Ovary (tissue), 3 donors: ENCODE results near the gene RNPEP.

ENCODE experiments used
- EP300 ChIP-seq: sonication (generic); formaldehyde crosslinking; IDR thresholded peaks from one replicate; pipeline ENCODE4 v1.6.1; 2017; ENCODE audit warnings: antibody characterized with exemption
- POLR2A ChIP-seq: fragments of 450-650 bp; IDR thresholded peaks from one replicate; pipeline ENCODE4 v1.6.1; 2017; ENCODE audit warnings: antibody characterized with exemption, mild to moderate bottlenecking, moderate library complexity
- TF ChIP-seq, protein P1 (sequence below), 3 donors: fragments of 450-650 bp in 2 of 3; fragments of 200-600 bp in 1 of 3; IDR thresholded peaks; one replicate each; pipeline versions ENCODE4 v1.5.1 to v1.8.0; 2016 to 2022; ENCODE audit warnings: antibody characterized with exemption in 3 of 3, mild to moderate bottlenecking in 1 of 3
- donor health status: DM: no; HTN: no; CAD: no.

DNA sequence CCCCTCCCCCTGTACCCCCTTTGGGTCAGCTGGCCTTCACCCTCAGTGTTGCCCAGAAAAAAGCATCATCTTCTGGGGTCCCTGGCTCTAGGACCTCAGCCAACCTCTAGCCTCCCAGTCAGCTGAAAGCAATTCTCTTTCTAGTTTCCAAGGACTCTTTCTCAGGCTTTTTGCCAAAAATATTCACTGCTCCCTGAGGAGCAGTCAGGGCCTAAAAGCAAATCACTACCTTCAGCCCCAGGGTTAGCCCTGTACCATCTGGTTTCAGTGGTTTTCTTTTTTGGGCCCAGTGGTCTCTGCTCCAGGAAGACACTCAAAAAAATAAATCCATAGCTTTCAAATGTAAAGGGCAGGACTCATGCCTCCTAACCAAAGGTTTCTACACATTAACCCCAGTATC lies 33.0 kb upstream of the RNPEP start:
- TF ChIP-seq, protein P1, sequence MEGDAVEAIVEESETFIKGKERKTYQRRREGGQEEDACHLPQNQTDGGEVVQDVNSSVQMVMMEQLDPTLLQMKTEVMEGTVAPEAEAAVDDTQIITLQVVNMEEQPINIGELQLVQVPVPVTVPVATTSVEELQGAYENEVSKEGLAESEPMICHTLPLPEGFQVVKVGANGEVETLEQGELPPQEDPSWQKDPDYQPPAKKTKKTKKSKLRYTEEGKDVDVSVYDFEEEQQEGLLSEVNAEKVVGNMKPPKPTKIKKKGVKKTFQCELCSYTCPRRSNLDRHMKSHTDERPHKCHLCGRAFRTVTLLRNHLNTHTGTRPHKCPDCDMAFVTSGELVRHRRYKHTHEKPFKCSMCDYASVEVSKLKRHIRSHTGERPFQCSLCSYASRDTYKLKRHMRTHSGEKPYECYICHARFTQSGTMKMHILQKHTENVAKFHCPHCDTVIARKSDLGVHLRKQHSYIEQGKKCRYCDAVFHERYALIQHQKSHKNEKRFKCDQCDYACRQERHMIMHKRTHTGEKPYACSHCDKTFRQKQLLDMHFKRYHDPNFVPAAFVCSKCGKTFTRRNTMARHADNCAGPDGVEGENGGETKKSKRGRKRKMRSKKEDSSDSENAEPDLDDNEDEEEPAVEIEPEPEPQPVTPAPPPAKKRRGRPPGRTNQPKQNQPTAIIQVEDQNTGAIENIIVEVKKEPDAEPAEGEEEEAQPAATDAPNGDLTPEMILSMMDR (IDR thresholded peaks at IDR 0.05) = no peak
- TF ChIP-seq POLR2A = no peak
- no peak for TF ChIP-seq EP300
